HFFc6 (cell line): ENCODE measurements around the gene MUSTN1. TPM values are rescaled to one million over a fixed set of nuclear protein-coding genes. Genes with fewer than 3 reads are reported as not detected.
A peak's percentile ranks its signal among the peaks of the same experiment; 100 is the strongest.

ENCODE experiments used
- DNase-seq: peaks from one replicate; pipeline ENCODE4 v3.0.0-alpha.2; 2018
- H3K27ac Mint-ChIP-seq: 2 replicates; pipeline ENCODE4 v1.8.0; 2020; ENCODE audit warnings: mild to moderate bottlenecking, mixed read lengths
- H3K27me3 Mint-ChIP-seq: 2 replicates; pipeline ENCODE4 v1.8.0; 2021; ENCODE audit warnings: mild to moderate bottlenecking, moderate library complexity, mixed read lengths; ENCODE audit not compliant: insufficient read depth
- H3K36me3 Mint-ChIP-seq: 2 replicates; pipeline ENCODE4 v1.8.0; 2021; ENCODE audit warnings: low read depth, mixed read lengths
- H3K4me1 Mint-ChIP-seq: 2 replicates; pipeline ENCODE4 v1.8.0; 2020; ENCODE audit warnings: low read depth, mixed read lengths
- H3K4me3 Mint-ChIP-seq: 2 replicates; pipeline ENCODE4 v1.8.0; 2020; ENCODE audit warnings: mild to moderate bottlenecking, moderate library complexity, mixed read lengths
- H3K9me3 Mint-ChIP-seq: 2 replicates; pipeline ENCODE4 v1.8.0; 2020; ENCODE audit warnings: mild to moderate bottlenecking, mixed read lengths
- total RNA-seq, 6 experiments: library from RNA; stranded (reverse); fragmentation: NEBNext Ultra II Directional; extraction: Animal tissue kit (Norgen Biotek cat#: 25700); gene quantifications; 2 replicates in 1 of 6; 3 replicates in 5 of 6; pipeline ENCODE4 v1.2.3, GENCODE V29; 2021
- TF ChIP-seq, protein P1 (sequence below): fragments of 200-600 bp; sonication (generic); IDR thresholded peaks from 2 replicates; pipeline ENCODE4 v1.5.0; 2021; ENCODE audit warnings: antibody characterized with exemption, mild to moderate bottlenecking

The MUSTN1 gene
- total RNA-seq, 6 experiments from 2014 or later: 0.39 TPM; not detected in 5

DNA sequence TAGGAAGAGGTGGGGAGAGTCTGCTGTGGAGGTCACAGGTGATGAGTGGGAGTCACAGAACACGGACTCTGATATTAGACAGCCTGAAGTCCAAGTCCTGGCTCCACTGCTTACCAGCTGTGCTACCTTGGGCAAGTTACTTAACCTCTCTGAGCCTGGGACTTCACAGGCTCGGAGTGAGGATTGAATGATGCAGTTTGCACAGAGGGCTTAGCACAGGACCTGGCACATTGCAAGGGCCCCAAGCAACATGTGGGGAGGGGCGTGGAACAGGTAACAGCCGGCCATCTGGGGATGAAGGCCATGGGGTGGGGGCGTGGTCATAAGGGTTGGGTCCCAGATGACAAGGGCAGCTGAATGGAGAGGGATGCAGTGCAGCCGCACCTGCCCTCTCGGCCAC, 44.5 kb downstream of the MUSTN1 start:
- H3K4me3 Mint-ChIP-seq: no peak overlapping the region
- no peaks in the 10 kb centered on the region for H3K36me3 Mint-ChIP-seq
- no peak for DNase-seq
- H3K27me3 Mint-ChIP-seq: peaks cover 26% of the 10 kb centered on the region
- no peaks in the 10 kb centered on the region for H3K9me3 Mint-ChIP-seq
- TF ChIP-seq, protein P1, sequence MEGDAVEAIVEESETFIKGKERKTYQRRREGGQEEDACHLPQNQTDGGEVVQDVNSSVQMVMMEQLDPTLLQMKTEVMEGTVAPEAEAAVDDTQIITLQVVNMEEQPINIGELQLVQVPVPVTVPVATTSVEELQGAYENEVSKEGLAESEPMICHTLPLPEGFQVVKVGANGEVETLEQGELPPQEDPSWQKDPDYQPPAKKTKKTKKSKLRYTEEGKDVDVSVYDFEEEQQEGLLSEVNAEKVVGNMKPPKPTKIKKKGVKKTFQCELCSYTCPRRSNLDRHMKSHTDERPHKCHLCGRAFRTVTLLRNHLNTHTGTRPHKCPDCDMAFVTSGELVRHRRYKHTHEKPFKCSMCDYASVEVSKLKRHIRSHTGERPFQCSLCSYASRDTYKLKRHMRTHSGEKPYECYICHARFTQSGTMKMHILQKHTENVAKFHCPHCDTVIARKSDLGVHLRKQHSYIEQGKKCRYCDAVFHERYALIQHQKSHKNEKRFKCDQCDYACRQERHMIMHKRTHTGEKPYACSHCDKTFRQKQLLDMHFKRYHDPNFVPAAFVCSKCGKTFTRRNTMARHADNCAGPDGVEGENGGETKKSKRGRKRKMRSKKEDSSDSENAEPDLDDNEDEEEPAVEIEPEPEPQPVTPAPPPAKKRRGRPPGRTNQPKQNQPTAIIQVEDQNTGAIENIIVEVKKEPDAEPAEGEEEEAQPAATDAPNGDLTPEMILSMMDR: no peak
- H3K4me1 Mint-ChIP-seq: peaks cover 11% of the 10 kb centered on the region; the same call in 1 of the 2 replicates
- H3K27ac Mint-ChIP-seq: no peak overlapping the region

DNA sequence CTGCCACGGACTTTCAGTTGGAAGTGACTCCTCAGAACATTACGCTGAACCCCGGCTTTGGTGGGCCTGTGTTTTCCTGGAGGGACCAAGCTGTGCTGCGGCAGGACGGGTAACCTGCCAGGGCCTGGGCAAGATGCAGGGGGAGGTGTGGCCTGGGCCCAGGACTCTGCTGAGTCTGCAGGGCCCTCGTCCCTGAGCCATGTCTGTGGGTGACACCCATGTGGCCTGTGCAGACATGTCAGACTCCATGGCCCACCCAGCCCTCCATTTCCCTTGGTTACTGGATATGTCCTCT, 45.1 kb downstream of the MUSTN1 start:
- no peaks in the 10 kb centered on the region for H3K9me3 Mint-ChIP-seq
- H3K27ac Mint-ChIP-seq: no peak overlapping the region
- TF ChIP-seq, protein P1: no peak
- H3K4me3 Mint-ChIP-seq: no peak overlapping the region
- H3K27me3 Mint-ChIP-seq: peaks cover 29% of the 10 kb centered on the region
- H3K4me1 Mint-ChIP-seq: peaks cover 10% of the 10 kb centered on the region; the same call in 1 of the 2 replicates
- no peak for DNase-seq
- no peaks in the 10 kb centered on the region for H3K36me3 Mint-ChIP-seq

DNA sequence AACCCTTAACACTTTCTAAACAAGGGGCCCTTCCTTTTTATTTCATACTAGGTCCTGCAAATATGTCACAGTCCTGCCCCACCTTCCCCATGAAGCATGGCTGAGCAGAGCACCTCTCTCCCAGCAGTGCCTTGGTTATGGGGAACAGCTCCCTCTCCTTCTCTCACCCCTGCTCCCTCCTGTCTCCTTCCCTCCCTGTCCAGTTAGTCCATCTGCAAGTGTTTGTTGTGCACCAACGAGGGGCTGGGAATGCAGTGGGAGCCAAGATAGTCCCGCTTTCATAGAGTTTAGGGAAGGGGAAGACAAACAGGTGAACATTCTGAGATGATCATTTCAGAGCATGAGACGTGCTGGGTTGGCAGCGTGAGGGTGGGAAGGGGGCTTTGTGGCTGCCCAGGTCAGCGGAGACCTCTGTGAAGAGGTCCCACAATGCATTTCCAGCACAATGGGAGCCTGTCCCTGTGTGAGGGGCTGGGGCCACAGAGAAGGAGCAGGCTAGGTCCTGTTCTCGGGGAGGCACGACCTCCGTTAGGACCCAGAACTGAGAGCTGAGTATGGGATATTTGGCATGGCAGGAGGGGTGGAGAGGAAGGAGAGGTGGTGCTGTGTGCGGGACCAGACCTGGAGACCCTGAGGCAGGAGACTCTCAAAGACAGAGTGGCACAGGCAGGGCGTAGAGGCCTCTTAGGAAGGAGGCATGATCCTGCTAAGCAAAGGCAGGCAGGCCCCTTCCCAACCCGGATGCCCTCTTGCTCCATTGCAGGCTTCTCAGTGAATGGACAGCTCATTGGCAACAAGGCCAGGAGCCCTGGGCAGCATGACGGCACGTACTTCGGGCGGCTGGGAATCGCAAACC, 45.7 kb downstream of the MUSTN1 start:
- Mint-ChIP-seq H3K9me3 (no peaks in the 10 kb centered on the region), H3K4me1 (peaks cover 5% of the 10 kb centered on the region; the same call in 1 of the 2 replicates), H3K4me3 (no peak overlapping the region), H3K36me3 (no peaks in the 10 kb centered on the region), H3K27ac (no peak overlapping the region), H3K27me3 (peaks cover 30% of the 10 kb centered on the region)
- TF ChIP-seq, protein P1: no peak
- DNase-seq: no peak

DNA sequence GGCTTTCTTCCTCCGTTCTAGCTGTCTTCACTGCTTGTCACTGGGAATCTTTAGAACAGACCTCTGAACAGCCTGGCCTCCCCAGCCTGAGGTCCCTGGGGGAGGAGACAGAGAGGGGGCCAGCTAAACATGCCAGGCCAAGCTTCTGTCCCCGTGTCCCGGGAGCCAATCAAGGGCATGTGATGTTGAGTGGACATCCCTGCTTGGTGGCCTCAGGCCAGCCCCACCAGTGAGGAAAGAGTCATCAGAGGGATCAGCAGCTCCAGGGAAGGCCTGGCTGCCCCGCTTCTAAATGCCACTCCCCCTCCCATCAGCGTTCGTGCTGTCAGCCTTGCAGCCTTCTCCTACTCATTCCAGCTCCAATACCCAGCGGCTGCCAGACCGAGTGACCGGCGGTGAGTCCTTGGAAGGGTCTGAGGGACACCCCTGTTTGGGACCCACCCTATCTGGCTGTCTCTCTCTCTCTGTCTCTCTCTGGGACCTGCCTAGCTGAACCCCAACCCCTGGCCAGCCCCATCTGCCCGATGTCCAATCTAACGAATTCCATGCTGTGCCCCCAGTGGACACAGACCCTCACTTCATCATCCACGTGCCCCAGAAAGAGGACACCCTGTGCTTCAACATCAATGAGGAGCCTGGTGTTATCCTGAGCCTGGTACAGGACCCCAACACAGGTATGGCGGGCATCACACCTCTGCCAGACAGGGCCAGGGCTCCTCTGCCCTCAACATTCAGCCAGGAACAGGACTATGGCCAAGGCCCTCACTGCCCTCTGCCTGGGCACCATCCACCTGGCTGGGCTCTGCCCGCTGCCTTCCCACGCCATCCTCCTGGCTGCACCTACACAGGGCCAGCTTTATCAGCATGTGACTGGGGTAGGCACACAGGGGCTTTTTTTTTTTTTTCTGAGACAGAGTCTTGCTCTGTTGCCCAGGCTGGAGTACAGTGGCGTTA, 46.9 kb downstream of the MUSTN1 start:
- no peak for DNase-seq
- TF ChIP-seq, protein P1: peak; percentile 14; the same call in 1 of the 2 replicates
- Mint-ChIP-seq H3K36me3 (no peaks in the 10 kb centered on the region), H3K4me1 (no peaks in the 10 kb centered on the region), H3K27ac (no peak overlapping the region), H3K27me3 (peaks cover 29% of the 10 kb centered on the region), H3K4me3 (no peak overlapping the region), H3K9me3 (no peaks in the 10 kb centered on the region)

DNA sequence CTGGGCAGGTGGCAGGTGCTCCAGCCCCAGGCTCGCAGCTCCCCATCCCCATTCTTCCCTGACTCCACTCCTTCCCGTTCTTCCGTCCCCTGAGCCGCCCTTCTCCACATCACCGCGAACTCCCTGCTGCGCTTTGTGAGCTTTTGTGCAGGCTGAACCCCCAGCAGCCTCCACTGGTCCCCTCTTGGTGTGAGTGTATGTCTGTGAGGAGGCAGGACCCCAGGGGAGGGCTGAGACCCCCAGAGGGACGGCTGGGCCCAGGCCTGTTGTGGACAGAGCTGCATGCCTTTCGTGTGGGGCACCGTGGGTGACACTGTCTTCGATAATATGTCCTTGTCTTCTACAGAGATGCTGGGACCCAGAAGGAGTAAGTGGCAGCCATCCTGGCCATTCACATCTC, 47.6 kb downstream of the MUSTN1 start:
- no peaks in the 10 kb centered on the region for H3K36me3 Mint-ChIP-seq
- no peak overlapping the region for H3K27ac Mint-ChIP-seq
- H3K27me3 Mint-ChIP-seq: peaks cover 34% of the 10 kb centered on the region
- DNase-seq: no peak
- TF ChIP-seq, protein P1: no peak
- H3K9me3 Mint-ChIP-seq: no peaks in the 10 kb centered on the region
- no peak overlapping the region for H3K4me3 Mint-ChIP-seq
- H3K4me1 Mint-ChIP-seq: no peaks in the 10 kb centered on the region
